HL-60/S4 treated with phorbol 12-myristate 13-acetate at 8.2 ng/mL for 4 days and 3 days (cell line): ENCODE data around the gene SLAMF1.

Experiments used
- in situ Hi-C: fragments of 300-500 bp; cut with MboI; formaldehyde crosslinking; loops from 2 replicates; pipeline ENCODE4 v1.15.0; 2022; ENCODE audit warnings: low sequenced_read_pairs

The SLAMF1 gene, protein sequence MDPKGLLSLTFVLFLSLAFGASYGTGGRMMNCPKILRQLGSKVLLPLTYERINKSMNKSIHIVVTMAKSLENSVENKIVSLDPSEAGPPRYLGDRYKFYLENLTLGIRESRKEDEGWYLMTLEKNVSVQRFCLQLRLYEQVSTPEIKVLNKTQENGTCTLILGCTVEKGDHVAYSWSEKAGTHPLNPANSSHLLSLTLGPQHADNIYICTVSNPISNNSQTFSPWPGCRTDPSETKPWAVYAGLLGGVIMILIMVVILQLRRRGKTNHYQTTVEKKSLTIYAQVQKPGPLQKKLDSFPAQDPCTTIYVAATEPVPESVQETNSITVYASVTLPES

DNA sequence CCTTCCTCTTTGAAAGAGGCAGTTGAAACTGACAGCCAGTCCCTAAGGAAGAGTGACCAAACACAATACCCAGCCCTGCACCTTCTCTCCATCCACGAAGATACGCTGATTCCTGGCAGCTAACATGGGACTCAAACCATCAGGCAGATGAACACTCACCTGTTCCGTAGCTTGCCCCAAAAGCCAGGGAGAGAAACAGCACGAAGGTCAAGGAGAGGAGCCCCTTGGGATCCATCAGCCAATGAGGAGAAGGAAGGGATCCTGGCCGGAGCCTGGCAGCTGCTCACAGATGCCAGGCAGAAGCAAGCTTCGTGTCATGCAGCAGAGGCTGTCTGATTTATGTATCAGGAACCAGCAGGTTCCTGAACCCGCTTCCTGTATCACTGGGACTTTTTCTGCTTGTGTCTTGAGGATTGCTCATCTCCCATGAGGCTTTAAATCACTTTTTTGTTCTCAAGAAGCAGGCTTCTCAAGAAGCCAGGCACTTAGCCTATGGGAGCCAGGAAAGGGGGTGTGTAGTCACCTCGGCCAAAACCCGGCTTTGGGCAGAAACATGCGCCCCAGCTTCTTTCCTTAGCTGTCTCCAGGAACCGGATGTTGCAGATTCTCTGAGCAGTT, at the start of gene SLAMF1:
Gene SLAMF1 (minus strand): TSS at position 334 of the 618 bp plus-strand sequence. CDS start 99 bp downstream, at position 235.
- in situ Hi-C loops: no loop called here

DNA sequence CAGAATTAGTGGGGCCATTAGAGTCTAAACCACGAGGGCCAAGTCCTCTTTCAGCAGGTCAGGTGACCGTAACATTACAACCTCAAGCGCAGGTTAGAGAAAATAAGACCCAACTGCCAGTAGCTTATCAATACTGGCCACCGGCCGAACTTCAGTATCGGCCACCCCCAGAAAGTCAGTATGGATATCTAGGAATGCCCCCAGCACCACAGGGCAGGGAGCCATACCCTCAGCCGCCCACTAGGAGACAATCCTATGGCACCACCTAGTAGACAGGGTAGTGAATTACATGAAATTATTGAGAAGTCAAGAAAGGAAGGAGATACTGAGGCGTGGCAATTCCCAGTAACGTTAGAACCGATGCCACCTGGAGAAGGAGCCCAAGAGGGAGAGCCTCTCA, 45.5 kb upstream of the SLAMF1 start:
- in situ Hi-C loops: loop anchor here (25.0 kb wide), 1 partner anchor 145 kb away; no protein-coding TSS in a partner anchor

DNA sequence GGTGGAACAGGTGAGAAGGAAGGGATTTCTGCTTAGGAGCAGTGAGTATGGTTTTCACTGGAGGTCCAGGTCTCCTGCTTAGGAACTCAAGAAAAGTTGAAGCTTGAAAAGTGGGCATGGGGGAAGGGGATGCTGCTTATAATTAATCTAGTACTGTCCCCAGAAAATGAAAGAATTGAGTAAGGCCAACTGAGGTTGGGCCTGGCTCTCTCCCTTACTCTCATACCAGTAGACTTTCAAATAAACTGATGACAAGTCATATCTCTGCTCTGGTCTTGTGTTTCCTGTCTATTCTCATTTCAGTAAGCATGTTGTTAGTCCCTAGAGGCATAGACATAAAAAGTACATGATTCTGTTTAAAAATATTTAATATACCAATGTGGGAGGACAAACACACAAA, 38.4 kb upstream of the SLAMF1 start:
- in situ Hi-C loops: loop anchor here (25.0 kb wide), 1 partner anchor 152 kb away; no protein-coding TSS in a partner anchor

DNA sequence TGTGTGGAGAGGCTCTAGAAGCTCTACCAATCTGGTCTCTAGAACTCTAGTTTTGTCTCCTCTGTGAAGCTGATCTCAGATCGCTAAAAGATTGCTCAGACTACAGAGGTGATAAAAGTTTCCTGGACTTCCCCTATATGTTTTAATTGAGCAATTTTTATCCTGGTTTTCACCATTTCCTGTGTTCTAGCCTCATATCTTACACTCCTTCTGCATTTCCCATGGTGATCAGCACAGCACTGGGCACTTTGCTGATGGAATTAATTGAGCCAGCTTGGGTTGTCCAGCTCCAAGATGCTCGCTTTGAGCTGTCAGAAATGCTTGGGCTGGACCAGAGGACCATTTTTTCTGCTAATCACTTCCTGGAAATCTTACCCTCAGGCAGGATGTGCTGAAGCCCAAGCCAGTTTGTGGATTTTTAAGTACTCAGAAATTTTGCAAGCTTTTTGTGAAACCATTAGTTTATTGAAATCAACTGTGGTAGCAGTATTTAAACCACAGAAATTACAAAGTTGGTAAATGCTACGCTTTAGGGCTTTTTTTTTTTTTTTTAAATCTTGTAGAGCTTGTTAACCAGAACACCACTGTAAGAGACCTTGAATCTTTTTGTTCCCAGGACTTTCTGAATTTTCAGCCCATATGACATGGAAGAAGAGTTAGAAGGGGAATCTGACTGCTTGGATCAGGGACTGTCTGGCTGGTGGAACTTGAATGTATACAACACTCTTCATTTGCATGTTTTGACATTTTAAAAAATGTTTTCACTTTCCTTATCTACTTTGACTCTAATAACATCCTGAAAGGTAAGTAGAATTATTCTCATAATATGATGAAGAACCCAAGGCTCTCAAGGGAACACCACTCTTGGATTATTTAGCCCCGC, 36.4 kb upstream of the SLAMF1 start:
- in situ Hi-C loops: loop anchor here (25.0 kb wide), 1 partner anchor 154 kb away; no protein-coding TSS in a partner anchor

DNA sequence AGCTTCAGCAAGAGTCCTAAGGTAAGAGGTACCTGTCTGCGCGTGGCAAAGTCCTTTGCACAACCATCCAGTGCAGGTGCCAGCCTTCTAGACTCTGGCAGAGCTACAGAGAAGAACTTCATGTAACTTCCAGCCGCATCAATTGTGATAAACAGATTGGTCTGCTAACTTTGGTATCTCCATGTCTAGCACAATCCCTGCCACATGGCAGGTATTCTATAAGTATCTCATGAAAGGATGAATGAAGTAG, 35.0 kb upstream of the SLAMF1 start:
- in situ Hi-C loops: loop anchor here (25.0 kb wide), 1 partner anchor 155 kb away; no protein-coding TSS in a partner anchor

DNA sequence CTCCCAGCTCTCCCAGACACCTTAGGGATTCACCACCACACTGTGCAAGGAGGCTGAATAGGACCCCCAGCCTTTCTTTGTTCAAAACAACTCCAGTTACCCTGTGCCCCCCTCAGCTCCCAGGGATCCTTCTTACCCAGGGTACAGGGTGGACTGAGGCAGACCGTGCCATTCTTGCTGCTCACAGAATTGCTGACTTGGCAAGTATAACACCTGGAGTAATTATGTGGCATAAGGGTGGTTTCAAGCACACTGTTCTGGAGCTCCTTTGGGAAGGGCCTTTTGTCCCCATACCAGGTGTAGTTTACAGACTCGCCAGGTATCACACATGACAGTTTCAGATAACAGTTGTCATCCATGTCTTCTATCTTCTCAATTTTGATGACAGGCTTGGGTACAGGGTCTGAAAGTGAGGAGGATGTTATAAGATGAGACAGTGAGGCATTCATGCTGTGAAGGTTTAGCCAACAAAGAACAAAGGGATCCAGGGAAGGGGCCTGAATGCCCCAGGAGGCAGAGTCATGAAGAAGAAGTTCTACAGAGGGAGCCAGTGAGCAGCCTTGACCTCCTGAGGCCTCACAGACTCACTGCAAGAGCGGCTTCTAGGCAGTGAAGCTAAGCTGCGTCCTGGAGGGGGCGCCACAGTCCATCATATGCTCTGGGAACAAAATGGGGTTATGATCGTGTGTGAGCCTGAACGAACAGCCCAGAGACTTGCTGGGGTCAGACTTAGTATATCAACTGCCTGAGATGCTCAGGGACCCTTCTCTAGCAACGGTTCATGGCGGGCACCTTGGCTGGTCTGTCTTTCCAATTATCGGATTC, 34.4 kb upstream of the SLAMF1 start:
- in situ Hi-C loops: loop anchor here (25.0 kb wide), 1 partner anchor 156 kb away; no protein-coding TSS in a partner anchor

DNA sequence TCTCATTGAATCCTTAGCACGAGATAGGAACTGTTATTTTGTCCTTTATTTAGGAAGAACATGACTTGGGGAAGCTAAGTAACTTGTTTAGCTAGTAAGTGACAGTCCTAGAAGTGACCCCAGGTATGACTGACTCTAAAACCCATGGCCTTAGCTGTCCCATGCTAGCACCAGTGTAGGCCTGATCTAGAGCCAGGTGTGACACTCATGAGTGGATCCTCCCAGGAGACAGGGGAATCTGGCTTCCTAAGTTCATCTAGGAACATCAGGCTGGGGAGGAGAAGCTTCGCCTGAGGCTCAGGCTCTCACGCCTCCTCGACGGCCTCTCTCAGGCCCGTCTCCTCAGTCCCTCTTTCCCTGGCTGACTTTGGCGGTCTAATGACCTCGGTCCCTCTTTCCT, 33.6 kb upstream of the SLAMF1 start:
- in situ Hi-C loops: loop anchor here (25.0 kb wide), 1 partner anchor 157 kb away; no protein-coding TSS in a partner anchor

DNA sequence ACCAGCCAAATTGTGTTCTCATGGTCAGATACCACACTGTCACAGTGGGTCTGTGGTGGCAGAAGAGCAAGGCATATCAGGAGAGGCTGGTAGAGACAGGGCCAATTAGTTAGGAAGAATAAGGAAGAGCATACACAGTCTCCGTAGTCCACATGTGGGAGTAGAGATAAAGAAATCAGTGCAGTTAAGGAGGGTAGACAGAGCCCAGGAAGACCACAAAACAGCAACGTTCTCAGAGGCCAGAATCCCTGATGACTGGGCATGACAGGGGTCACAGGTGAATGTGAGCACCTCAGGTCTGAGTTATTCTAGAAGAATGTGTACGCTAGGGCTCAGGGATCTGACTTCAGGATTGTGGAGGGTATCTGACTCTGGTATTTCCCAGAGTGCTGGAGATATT, 33.0 kb upstream of the SLAMF1 start:
- in situ Hi-C loops: loop anchor here (25.0 kb wide), 1 partner anchor 157 kb away; no protein-coding TSS in a partner anchor

DNA sequence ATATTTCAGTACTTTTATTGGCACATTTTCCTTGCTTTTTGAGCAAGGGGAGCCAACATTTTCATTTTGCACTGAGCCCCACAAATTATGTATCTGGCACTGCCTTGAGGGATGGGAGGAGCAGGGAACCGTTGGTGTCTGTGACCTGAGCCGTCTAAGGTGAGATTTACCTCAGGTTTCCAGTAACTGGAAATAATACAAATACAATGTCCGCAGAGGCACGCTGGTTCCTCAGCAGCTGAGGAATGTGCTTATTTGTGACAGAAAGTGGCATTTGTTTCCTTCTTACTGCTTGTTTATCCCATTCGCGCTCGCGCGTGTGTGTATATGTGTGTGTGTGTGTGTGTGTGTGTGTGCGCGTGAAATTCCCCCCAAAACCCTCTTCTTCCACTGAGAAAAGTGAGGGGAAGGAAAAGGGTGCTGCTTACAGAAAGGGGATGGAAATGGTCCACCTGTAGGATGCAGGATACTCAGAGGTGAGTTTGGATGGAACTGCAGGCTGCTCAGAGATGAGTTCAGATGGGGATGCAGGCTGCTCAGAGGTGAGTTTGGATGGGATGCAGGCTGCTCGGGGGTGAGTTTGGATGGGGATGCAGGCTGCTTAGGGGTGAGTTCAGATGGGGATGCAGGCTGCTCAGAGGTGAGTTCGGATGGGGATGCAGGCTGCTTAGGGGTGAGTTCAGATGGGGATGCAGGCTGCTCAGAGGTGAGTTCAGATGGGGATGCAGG, 30.2 kb upstream of the SLAMF1 start:
- in situ Hi-C loops: loop anchor here (25.0 kb wide), 1 partner anchor 160 kb away; no protein-coding TSS in a partner anchor

DNA sequence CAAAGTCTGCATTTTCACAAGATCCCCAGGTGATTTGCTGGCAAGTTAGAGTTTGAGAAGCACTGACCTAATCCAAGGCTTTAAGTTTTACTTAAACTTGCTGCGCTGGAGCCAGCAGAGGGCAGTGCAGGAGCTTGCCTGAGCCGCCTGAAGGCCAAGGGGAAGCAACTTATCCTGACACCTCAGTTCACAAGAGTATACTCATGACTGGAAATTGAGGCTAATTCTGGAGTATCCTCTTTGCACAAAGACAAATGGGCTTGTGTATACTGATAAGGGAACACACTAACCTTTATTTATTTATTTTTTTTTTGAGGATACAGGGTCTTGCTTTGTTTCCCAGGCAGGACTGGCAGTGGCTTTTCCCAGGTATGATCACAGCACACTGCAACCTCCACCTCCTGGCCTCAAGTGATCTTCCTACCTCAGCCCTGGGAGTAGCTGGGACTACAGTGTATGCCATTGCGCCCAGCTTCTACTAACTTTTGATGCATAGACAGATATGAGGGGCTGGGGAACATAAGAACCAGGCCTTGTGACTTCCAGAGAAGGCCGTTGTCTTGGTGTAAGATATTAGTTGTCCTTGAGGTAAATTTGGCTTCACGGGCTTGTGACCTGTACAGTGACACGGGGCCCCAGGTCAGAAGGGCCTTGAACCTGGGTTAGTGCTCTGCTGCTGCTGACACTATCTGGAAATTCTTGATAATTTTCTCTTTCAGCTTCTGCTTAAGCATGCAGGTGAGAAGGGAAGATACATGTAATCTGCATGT, 29.0 kb upstream of the SLAMF1 start:
- in situ Hi-C loops: loop anchor here (25.0 kb wide), 1 partner anchor 161 kb away; no protein-coding TSS in a partner anchor

DNA sequence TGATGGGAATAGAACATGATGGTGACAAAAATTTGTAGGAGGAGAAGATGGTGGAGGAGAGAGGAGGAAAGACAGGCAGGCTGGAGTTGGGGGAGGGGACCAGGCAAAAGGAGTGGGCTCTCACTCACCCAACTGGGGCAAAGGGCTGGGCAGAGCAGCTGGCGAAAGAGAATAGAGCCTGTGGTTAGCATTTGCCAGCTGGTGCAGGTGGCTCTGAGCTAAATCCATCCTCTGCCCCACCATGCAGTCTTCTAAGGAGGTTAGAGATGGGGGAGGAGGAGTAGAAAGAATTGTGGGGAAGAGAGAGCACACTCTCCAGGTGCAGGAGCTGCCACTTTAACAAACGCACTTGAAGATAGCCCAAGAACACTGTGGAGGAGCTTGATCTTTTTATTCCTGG, 27.6 kb upstream of the SLAMF1 start:
- in situ Hi-C loops: no loop called here

DNA sequence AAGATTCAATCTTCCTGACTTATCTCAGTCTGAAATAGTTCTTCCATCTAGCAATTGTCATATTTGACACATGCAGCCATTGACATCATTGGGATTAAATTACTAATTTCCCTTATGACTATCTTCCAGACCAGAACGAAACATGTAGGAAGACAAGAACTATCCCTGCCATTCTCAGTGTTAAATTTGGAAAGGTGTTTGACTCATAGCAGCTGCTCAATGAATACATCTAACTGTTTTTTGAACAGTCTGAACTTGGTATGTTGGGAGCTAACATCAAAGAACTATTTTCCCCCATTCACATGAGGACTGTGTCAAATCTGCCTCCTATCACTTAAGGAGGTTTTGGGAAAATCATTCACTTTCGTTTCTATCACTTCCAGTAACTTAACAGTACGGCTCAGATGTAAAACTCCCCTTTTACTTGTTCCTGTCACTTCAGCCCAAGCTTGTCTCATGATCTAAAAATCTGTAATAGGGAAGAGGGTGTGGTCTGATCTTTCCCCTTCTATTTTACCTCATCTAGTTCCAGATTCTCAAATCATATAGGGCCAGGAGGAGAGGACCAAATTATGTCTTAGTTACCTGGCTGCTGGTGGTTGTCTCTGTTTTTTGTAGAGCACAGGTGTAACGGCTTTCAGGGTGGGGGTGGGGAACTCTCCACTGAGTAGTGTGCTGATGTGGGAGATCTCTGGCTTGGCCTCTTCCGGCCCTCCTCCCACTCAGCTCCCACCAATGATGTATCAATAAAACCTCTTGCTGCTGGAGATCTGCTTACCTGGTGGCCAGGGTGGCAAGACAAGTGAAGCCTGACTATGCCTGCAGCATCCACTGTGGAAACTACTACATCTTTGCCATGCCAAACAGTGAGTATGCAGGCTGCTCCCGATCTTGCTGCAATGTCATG, 26.2 kb upstream of the SLAMF1 start:
- in situ Hi-C loops: no loop called here

DNA sequence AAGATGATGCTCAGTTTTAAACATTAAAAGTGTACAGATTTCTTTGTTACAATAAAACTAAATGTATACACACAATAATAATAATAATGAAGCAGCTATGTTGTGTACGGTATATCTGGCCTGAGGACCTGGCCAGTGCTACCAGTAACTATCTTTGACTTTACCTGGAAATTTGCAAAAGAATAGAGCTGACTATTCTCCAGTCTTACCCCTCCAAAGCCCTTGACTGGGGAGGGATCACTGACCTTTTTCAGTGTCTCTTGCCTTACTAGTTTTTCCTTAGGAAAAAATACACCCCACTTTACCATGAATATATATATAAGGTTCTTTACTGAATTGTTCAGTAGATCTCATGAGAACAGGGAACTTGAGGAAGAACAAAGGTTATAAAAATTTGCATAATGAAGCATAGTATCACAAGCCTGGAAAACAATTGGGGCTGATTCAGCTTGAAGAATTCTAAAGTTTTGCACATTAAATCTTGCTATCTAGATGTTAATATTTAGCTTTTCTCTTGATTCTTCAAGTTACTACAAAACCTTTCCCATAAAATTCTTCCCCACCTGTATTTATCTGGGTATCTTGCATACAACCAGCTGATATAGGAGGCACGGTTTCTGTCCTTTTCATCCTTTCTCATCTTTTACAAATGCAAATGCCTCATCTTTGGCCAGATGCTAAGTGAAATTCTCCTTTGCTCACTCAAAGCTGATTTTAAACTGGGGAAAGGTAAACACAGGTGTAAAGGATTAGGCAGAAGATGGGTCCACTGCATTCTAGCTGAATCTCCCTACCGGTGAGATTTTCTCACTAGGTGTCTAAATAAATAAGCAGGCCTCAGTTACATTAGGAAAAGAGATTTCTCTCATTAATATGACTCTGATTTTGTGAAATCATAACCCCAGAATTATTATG, 25.0 kb upstream of the SLAMF1 start:
- in situ Hi-C loops: no loop called here

DNA sequence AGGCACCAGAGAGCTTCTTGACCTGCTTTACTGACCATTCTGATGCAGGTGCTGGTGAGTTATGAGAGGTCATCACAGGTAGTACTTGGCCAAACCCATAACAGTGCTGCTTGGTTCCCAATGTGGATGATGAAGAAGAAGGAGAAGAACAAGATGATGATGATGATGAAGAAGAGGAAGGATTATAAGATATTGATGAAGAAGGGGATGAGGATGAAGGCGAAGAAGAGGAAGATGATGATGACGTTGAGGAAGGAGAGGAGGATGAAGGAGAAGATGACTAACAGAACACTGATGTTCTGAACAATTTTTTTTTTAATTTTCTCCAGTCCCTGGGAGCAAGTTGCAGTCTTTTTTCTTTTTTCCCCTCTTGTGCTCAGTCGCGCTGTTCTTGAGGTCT, 23.9 kb upstream of the SLAMF1 start:
- in situ Hi-C loops: no loop called here

DNA sequence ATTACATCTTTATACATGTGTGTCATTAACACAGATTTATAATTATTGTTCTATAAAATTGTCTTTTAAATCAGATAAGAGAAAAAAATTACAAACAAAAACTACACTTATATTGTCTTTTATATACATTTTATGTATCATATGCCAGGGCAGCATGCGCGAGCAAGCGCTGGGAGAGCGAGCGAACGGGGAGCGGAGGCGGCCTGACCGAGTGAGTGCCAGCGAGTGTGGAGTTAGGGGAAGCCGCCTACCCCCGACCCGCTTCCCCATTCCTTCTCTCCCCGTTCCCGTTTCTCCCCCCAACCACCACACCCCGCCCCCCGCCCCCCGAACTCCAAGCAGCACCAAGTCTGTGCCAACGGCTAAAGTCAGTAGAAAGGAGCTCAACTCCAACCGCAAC, 23.0 kb upstream of the SLAMF1 start:
- in situ Hi-C loops: no loop called here

DNA sequence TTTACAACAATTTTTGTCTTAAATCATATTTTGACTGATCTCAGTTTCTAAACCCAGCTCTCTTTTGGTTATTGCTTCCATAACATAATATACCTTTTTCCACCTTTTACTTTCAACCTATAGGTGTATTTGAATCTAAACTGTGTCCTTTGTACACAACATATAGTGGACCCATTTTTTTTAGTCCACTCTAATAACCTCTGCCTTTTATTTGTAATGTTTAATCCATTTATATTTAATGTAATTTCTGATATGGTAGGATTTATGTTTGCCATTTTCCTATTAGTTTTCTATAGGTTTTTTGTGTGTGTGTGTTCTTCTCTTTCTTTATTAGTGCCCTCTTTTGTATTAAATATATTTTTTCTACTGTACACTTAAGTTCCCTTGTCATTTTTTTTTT, 22.4 kb upstream of the SLAMF1 start:
- in situ Hi-C loops: no loop called here

DNA sequence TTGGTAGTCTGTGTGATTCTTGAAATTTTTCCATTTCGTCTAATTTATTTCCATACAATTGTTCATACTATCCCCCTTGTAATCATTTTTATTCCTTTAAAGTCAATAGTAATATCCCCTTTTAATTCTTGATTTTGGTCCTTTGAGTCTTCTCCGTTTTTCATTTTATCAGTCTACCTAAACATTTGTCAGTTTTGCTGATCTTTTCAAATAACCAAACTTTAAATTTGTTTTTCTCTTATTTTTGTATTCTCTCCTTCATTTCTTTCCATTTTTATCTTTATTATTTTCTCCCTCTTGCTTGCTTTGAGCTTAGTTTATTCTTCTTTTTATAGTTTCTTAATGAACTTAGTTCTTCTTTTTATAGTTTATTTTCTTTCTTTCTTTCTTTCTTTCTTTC, 21.1 kb upstream of the SLAMF1 start:
- in situ Hi-C loops: no loop called here
